ENCODE results near the gene PPT2.

Gene PPT2

GRCh38 chr6:32152769-32153563 is 975 bp upstream of the PPT2 start:
- DNase-seq = no peak

- DNase-seq = peak; percentile 74
Measured at GRCh38 chr6:32154514-32155161, 697 bp downstream of the PPT2 start.

DNA sequence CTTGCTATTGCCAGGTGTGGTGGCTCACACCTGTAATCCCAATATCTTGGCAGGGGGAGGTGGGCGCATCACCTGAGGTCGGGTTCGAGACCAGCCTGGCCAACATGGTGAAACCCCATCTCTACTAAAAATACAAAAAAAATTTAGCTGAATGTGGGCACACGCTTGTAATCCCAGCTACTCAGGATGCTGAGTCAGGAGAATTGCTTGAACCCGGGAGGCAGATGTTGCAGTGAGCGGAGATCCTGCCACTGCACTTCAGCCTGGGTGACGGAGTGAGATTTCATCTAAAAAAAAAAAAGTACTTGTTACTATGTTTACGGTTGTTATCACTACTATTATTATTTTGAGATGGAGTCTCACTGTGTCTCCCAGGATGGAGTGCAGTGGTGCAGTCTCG is 3.0 kb downstream of the PPT2 start:
- DNase-seq = no peak

DNA sequence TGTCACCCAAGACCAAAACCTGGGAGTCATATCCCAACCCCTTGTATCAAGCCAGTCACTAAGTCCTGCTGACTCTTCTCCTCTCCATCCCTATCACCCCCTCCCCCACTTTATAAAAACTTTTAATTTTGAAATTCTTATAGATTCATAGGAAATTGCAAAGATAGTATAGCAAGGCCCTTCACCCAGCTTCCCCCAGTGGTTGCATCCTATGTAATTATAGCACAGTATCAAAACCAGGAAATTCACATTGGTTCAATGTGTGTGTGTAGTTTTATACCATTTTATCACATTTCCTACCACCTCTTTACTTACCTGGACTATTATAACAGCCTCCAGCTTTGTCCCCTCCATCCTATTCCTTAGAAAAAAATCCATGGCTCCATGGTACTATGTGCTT is 4.1 kb downstream of the PPT2 start:
- DNase-seq = no peak

GRCh38 chr6:32163559-32164258 is 9.8 kb downstream of the PPT2 start:
- DNase-seq = no peak

DNA sequence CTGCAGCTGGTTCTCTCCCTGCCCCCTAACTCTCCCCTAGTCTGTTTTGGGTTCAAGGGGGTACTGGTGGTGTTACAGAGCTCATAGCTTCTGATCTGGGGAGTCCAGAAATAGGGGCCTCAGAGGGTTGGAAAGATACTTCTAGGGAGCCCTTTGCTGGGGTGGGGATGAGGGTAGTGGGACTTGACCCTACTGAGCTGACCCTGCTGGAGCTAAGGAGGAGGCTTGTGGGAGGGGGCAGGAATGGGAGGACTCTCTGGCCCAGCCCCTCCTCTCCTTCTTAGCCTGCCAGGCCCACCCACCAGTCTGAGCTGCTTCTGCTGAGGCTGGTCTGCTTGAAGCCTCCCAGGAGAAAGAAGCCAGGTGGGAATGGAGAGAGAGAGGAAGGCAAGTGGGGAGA is 10.4 kb downstream of the PPT2 start, which contains the start of gene EGFL8:
EGFL8 (plus strand) TSS at position 301 of the 400 bp plus-strand sequence. CDS start 1,571 bp downstream, outside the sequence.
- DNase-seq = no peak

DNA sequence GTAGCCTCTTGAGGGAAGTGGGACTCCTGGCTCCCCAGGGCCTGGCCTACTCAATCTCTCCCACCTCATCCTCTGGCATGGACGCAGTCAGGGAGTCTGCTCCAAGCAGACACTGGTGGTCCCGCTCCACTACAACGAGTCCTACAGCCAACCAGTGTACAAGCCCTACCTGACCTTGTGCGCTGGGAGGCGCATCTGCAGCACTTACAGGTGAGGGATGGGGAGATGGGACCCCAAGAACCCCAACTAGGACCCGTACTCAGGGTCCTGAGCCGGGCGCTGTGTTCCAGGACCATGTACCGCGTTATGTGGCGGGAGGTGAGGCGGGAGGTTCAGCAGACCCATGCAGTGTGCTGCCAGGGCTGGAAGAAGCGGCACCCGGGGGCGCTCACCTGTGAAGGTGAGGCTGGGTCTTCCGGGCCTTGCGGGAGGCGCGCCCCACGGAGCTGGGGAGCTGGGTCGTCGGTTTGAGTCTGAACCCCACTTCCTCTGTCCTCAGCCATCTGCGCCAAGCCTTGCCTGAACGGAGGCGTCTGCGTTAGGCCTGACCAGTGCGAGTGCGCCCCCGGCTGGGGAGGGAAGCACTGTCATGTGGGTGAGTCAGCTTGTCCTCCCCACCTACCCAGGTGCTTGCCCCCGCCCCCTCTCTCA is 12.6 kb downstream of the PPT2 start:
- DNase-seq = no peak

DNA sequence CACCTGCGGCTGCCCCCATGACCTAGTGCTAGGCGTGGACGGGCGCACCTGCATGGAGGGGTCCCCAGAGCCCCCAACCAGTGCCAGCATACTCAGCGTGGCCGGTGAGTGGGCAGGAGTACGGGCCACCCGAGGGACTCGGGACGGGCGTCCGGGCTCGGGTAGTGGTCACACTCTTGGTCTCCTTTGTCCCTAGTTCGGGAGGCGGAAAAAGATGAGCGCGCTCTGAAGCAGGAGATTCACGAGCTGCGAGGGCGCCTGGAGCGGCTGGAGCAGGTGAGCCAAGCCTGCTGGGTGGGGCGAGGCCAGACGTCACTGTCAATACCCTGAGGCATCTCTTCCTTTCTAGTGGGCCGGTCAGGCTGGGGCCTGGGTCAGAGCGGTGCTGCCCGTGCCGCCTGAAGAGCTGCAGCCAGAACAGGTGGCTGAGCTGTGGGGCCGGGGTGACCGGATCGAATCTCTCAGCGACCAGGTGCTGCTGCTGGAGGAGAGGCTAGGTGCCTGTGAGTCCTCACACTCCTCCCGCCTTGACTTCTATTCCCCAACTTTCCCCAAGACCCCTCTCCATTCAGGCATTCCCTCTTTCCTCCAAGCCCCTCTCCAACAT is 13.3 kb downstream of the PPT2 start:
- DNase-seq = no peak

- DNase-seq = no peak
Measured at GRCh38 chr6:32167761-32168262, 13.9 kb downstream of the PPT2 start.

DNA sequence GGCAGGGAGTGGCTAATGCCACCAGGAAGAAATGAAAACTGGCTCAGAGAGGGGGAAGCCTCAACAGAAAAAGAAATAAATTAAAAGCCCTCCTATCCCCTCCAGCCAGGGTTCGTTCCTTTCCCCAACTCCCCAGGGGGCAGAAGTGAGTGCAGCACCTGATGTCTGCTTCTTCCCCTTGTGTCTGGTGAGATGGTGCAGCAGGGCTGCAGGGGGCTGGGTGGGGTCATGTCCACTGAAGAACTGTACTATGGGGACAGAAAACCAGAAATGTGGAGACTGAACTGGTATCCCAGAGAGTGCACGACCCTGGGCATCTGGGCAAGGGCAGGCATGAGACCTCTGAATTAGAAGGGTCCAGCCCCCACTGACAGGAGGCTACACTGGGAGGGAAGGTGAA is 14.4 kb downstream of the PPT2 start:
- no peak for DNase-seq

GRCh38 chr6:32168807-32169591 is 15.1 kb downstream of the PPT2 start:
- no peak for DNase-seq

DNA sequence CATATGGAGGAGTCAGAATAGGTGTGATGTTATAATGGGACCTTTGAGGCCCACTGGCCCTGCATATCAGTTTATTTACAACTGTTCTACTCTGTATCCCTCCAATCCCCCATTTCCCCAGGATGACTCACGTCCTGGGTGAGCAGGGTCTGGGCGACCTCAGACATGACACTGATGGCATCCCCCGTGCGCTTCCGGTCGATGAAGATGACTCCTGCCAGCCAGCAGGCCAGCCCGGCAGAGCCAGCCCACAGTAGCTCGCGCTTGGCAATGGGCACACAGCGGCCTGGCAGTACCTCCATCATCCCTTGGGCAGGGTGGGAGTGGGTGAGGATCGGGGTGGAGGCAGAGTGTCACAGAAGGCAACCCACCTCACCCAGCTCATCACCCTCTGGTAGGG is 16.4 kb downstream of the PPT2 start:
- DNase-seq = no peak

DNA sequence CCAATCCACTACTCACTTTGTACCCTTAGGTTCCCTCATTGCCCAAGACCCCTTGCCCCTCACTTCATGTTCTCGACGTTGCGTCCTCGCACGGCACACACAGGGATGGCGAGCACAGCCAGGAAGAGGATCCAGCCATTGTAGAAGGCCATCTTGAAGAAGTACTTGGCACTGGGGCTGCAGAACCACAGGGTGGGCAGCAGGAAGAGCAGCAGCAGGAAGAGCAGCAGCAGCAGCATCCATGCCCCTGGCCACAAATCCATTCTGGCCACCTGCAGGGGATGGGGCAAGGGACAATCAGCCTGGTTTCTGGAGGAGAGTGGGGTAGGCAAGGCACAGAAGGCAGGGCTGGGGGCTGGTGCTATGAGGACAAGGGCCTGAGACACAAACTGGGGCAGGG is 17.3 kb downstream of the PPT2 start:
- no peak for DNase-seq

- DNase-seq = no peak
Measured at GRCh38 chr6:32173051-32173727, 19.2 kb downstream of the PPT2 start.

DNA sequence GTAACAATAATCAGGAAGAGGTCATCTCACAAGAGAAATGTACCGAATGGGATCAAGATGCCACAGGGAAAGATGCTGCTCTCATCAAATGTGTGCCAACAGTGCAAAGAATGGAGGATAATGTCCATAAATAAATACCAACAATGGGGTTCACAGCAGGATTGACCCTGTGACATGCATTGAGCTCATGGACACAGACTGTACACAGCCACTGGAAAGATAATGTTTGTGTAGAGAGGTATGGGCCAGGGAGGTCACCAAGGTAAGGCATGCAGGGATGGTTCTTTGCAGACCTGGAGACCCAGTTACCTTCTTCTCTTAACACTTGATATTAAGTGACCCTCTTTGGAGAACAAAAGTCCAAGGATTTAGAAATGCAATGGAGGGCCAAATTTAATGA is 20.5 kb downstream of the PPT2 start:
- no peak for DNase-seq

- no peak for DNase-seq
Measured at GRCh38 chr6:32175322-32175710, 21.4 kb downstream of the PPT2 start.

- DNase-seq = peak; percentile 98
Measured at GRCh38 chr6:32175711-32176475, 22.0 kb downstream of the PPT2 start, which contains the start of gene AGPAT1. AGPAT1 (minus strand) TSS chr6:32176084; CDS start chr6:32171496, 4,588 bp downstream.

DNA sequence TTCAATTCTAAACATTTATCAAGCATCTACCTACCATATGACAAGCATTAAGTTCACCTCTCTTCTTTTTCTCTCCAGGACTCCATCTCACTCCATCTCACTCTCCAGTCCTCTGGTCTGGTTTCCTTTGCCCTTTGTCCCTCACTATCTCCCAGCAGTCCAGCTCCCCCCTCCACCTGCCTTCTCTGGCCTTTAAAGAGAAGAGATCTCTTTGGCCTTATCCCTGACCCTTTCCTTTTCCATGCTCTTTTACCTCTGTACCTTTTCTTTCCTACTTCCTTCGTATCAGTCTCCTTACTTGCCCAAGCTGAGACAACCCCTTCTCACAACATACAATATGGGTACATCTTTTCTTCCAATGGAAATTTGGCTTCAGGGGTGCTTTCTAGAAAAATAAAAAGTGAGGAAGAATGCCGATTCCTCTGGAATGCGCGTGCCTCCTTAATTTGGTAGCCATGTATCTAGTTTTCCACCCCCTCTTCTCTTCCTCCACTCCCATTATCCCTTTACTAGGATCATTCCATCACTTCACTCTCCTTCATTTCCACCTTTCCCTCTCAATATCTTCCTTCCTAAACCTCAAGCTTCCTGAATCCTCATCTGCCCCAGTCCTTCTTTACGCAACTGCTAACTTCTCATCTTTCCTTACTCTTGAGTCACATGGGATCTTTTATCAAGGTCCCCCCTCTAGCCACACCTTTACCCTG is 22.7 kb downstream of the PPT2 start:
- no peak for DNase-seq

GRCh38 chr6:32177183-32177787 is 23.3 kb downstream of the PPT2 start:
- DNase-seq = peak; percentile 49

Measured in stimulated activated CD4-positive, alpha-beta T cell treated with anti-CD3 and anti-CD28 coated beads, Interleukin-15, amount 100 ng/mL, for 24 hours (primary cell).